Chondrocyte (in vitro differentiated cells): ENCODE measurements around the gene C11orf52. TPM values are rescaled to one million over a fixed set of nuclear protein-coding genes. Genes with fewer than 3 reads are reported as not detected.

Source experiments
- DNase-seq: peaks from one replicate; pipeline ENCODE4 v3.0.0; 2021; ENCODE audit warnings: mixed read lengths, low spot score
- H3K27ac Mint-ChIP-seq: one replicate; pipeline ENCODE4 v1.8.0; 2021; ENCODE audit warnings: mild to moderate bottlenecking, moderate library complexity, mixed read lengths; ENCODE audit not compliant: unreplicated experiment
- H3K27me3 Mint-ChIP-seq: 2 replicates; pipeline ENCODE4 v1.8.0; 2021; ENCODE audit warnings: low read depth, mixed read lengths
- H3K36me3 Mint-ChIP-seq: 2 replicates; pipeline ENCODE4 v1.8.0; 2021; ENCODE audit warnings: low read depth, mixed read lengths
- H3K4me1 Mint-ChIP-seq: 2 replicates; pipeline ENCODE4 v1.8.0; 2021; ENCODE audit warnings: low read depth, mild to moderate bottlenecking, mixed read lengths
- H3K4me3 Mint-ChIP-seq: one replicate; pipeline ENCODE4 v1.8.0; 2021; ENCODE audit warnings: mild to moderate bottlenecking, moderate library complexity, mixed read lengths; ENCODE audit not compliant: unreplicated experiment
- H3K9me3 Mint-ChIP-seq: 2 replicates; pipeline ENCODE4 v1.8.0; 2021; ENCODE audit warnings: low read depth, mixed read lengths
- total RNA-seq: library from RNA; stranded (reverse); gene quantifications from 3 replicates; pipeline ENCODE4 v1.2.1, GENCODE V29; 2021
- TF ChIP-seq, protein P1 (sequence below): fragments of 200-600 bp; sonication (generic); IDR thresholded peaks from 2 replicates; pipeline ENCODE4 v1.5.0; 2021; ENCODE audit warnings: antibody characterized with exemption, mild to moderate bottlenecking, moderate library complexity

Gene C11orf52
- total RNA-seq, 1 donor from 2014 or later: 0.67 TPM

DNA sequence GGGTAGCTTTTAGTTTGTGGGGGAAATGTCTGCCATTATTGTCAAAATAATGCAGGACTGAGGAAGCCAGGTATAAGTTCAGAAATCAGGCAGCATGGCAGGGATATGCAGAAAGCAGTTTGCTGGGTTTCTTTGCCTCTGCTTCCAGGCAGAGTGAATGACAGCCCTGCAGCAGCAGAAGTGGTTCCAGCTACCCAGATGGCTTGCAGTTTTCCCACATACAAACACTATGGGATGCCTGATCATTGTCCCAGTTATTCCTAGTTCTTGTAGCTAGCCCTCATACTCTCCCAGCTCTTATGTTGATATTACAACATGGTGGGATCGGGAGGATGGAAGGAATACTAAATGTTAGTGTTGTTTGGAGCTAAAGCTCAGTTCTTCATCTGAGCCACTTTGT, 15.6 kb downstream of the C11orf52 start:
- no peaks in the 10 kb centered on the region for H3K27me3 Mint-ChIP-seq
- no peak overlapping the region for H3K4me3 Mint-ChIP-seq
- H3K36me3 Mint-ChIP-seq: no peaks in the 10 kb centered on the region
- TF ChIP-seq, protein P1, sequence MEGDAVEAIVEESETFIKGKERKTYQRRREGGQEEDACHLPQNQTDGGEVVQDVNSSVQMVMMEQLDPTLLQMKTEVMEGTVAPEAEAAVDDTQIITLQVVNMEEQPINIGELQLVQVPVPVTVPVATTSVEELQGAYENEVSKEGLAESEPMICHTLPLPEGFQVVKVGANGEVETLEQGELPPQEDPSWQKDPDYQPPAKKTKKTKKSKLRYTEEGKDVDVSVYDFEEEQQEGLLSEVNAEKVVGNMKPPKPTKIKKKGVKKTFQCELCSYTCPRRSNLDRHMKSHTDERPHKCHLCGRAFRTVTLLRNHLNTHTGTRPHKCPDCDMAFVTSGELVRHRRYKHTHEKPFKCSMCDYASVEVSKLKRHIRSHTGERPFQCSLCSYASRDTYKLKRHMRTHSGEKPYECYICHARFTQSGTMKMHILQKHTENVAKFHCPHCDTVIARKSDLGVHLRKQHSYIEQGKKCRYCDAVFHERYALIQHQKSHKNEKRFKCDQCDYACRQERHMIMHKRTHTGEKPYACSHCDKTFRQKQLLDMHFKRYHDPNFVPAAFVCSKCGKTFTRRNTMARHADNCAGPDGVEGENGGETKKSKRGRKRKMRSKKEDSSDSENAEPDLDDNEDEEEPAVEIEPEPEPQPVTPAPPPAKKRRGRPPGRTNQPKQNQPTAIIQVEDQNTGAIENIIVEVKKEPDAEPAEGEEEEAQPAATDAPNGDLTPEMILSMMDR: no peak
- H3K4me1 Mint-ChIP-seq: peaks cover 48% of the 10 kb centered on the region
- no peak overlapping the region for H3K27ac Mint-ChIP-seq
- no peaks in the 10 kb centered on the region for H3K9me3 Mint-ChIP-seq
- no peak for DNase-seq

DNA sequence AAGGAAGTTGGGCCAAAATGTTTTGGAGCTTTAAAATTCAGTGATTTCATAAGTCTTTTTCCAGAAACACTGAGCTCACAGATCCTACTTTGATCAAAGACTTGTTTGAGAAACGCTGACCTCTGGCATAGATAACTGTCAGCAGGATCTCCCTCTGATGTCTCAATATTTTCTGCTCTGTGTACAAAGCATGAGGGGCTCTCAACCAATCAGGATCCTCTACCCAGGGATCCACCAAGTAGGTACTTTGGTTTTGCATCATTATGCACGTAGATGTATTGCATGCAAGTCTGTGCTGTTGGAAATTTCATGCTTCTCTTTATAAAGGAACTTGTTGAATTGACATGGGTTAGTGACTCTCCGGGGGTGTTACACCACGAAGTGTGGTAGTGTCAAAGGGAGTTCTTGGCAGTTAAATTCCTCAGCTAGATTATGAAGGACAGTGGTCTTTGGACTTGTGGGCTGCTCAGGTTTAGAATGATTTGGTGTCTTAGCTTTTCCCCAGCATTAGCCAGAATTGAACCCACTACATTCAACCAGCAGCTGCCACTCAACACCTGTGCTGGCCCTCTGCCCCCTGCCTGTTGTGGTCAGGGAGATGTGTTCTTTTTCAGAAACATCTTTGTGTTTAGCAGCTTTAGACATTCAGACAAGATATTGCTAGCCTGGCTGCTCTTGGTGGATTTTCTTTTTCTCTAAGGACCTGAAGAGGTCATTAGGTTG, 16.8 kb downstream of the C11orf52 start:
- Mint-ChIP-seq H3K27me3 (no peaks in the 10 kb centered on the region), H3K9me3 (no peaks in the 10 kb centered on the region), H3K36me3 (no peaks in the 10 kb centered on the region), H3K4me1 (peaks cover 60% of the 10 kb centered on the region), H3K27ac (peak overlapping the region; percentile 88), H3K4me3 (no peak overlapping the region)
- TF ChIP-seq, protein P1: no peak
- DNase-seq: no peak

DNA sequence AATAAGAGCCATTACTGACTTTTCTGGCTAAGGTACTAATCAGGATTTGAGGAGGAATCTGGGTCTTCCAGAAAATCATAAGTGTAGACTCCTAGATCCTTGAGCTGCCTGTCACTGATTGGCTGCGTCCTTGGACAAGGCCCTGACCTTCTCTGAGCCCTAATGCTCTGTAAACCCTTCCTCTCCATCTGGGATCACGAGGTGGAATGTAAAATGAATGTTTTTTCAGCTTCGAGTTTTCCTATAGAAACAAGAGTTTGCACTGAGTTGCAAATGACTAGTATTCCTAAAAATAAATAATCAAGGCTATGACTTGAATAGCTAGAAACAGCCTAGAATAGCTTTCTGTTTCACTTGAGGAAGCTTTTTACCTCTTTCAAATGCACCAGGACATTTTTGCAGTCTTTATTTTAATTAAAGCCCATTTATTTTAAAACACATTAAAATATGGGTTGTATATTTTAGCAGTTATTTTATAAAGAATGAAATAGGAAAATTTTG, 17.4 kb downstream of the C11orf52 start:
- DNase-seq: no peak
- Mint-ChIP-seq H3K36me3 (no peaks in the 10 kb centered on the region), H3K4me1 (peaks cover 65% of the 10 kb centered on the region)

DNA sequence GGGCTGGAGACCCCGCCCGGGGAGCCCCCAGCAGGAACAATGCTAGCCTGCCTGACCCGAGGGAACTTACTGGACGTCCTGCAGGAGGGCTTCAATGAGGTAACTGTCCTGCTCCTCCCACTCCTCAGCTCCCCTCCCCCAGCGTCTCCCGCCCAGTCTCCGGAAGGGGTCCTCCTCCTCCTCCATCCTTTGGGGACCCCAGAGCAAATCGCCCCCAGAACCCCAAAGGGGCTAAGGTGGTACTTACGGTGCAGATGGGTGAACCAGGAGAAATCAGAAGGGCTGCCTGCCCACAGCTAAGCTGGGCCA, 18.7 kb downstream of the C11orf52 start:
- no peaks in the 10 kb centered on the region for H3K9me3 Mint-ChIP-seq
- H3K4me3 Mint-ChIP-seq: peak overlapping the region; percentile 71
- H3K27me3 Mint-ChIP-seq: no peaks in the 10 kb centered on the region

More for the DNA sequence above, 17.4 kb downstream of the C11orf52 start:
- peak overlapping the region; percentile 88 for H3K27ac Mint-ChIP-seq
- peak overlapping the region; percentile 71 for H3K4me3 Mint-ChIP-seq
- H3K27me3 Mint-ChIP-seq: no peaks in the 10 kb centered on the region
- TF ChIP-seq, protein P1: no peak
- H3K9me3 Mint-ChIP-seq: no peaks in the 10 kb centered on the region

DNA sequence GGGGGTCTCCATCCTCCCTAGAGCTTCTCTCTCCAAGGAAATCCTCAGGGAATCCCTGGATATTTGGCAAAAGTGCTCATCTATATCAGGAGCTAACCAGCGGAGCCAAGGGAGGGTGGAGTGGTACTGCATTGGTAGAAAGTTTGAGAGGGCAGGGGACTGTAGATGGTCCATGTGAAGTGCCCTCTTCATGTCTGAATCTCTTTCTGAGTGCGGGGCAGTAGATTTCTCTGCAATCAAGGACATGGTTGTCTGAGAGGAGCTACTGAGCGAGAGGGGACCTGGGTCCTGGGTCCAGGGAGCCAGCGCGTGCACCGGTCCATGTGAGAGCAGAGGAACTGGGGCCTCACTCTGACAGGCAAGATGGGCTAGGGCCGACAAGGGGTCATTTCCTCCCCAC, 19.1 kb downstream of the C11orf52 start:
- H3K4me1 Mint-ChIP-seq: peaks cover 75% of the 10 kb centered on the region
- DNase-seq: no peak
- no peaks in the 10 kb centered on the region for H3K36me3 Mint-ChIP-seq
- peak overlapping the region; percentile 71 for H3K4me3 Mint-ChIP-seq
- TF ChIP-seq, protein P1: no peak
- no peaks in the 10 kb centered on the region for H3K27me3 Mint-ChIP-seq
- H3K9me3 Mint-ChIP-seq: no peaks in the 10 kb centered on the region
- peak overlapping the region; percentile 92 for H3K27ac Mint-ChIP-seq

More for the DNA sequence above, 18.7 kb downstream of the C11orf52 start:
- peak overlapping the region; percentile 92 for H3K27ac Mint-ChIP-seq
- no peaks in the 10 kb centered on the region for H3K36me3 Mint-ChIP-seq
- TF ChIP-seq, protein P1: no peak
- no peak for DNase-seq
- peaks cover 75% of the 10 kb centered on the region for H3K4me1 Mint-ChIP-seq
